ENCODE results near the gene ADCY7. TPM values are rescaled to one million over a fixed set of nuclear protein-coding genes. Genes with fewer than 3 reads are reported as not detected.

Gene ADCY7
- total and polyA plus RNA-seq, 2 of the 4 experiments (the other 2 are of a cell fraction) = 15.2 to 17.1 TPM

GRCh38 chr16:50280932-50281331 lies 14.6 kb downstream of the ADCY7 start:
- Histone ChIP-seq H3K27me3 (ENCODE audit: control insufficient read depth, insufficient read depth, low read length) (no peaks in the 10 kb centered on the region), H3K4me1 (ENCODE audit: control insufficient read depth, insufficient read depth, low read length) (0 out of 2 replicates have a peak, but pooled peaks cover 4% of the 10 kb centered on the region), H3K56ac (ENCODE audit: extremely low read depth, insufficient read depth, low read length) (no peak overlapping the region), H4K8ac (ENCODE audit: low read depth in 2 of 2, low read length in 2 of 2) (no peak overlapping the region), H3K27ac (ENCODE audit: insufficient read depth, low read length) (no peak overlapping the region), H3K9me3 (ENCODE audit: control insufficient read depth, insufficient read depth, low read length) (0 out of 2 replicates have a peak, but pooled peaks cover 2% of the 10 kb centered on the region), H2BK5ac (ENCODE audit: low read depth, low read length, poor library complexity, severe bottlenecking) (no peak overlapping the region), H3K4me2 (ENCODE audit: low read depth, low read length) (no peak overlapping the region), H4K91ac (ENCODE audit: insufficient read depth, low read depth, low read length) (no peak overlapping the region), H3K9me1 (ENCODE audit: insufficient read depth, low read length) (no peaks in the 10 kb centered on the region), H2AK9ac (replicated peaks; ENCODE audit: low read depth, low read length, poor library complexity) (no peak overlapping the region), H3K18ac (ENCODE audit: low read depth, low read length) (no peak overlapping the region), H4K5ac (ENCODE audit: low read depth, low read length) (no peak overlapping the region), H3K4me3 (ENCODE audit: insufficient read depth, low read depth, low read length) (no peak overlapping the region), H2AK5ac (ENCODE audit: low read depth, low read length) (no peak overlapping the region), H3K9ac (ENCODE audit: low read depth, low read length) (no peak overlapping the region), H2AFZ (replicated peaks; ENCODE audit: low read length, poor library complexity) (no peak overlapping the region), H3K79me1 (ENCODE audit: low read depth in 1 of 2, low read length in 2 of 2) (peaks cover 0 to 16% of the 10 kb centered on the region in 2 experiments; a peak in 2 of 4 replicates), H3K36me3 (ENCODE audit: control insufficient read depth, insufficient read depth, low read length) (no peaks in the 10 kb centered on the region), H2BK120ac (ENCODE audit: low read depth, low read length) (no peak overlapping the region), H2BK20ac (ENCODE audit: low read depth, low read length) (no peak overlapping the region), H3K23ac (ENCODE audit: low read depth, low read length) (no peak overlapping the region), H4K20me1 (ENCODE audit: insufficient read depth, low read length) (peaks cover 32% of the 10 kb centered on the region), H3K4ac (ENCODE audit: low read depth, low read length) (no peak overlapping the region), H3K14ac (replicated peaks; ENCODE audit: low read depth, low read length) (no peak overlapping the region), H2BK15ac (ENCODE audit: low read depth, low read length) (no peak overlapping the region)
- ATAC-seq (ENCODE audit: low read depth) = no peak
- ChIA-PET POLR2A (ENCODE audit: unreplicated experiment) (no interaction called here), CTCF (no interaction called here)
- no TSS peak for BruUV-seq (replicated peaks)
- DNase-seq = no peak
- TF ChIP-seq RFX5 (IDR thresholded peaks at IDR 0.05; ENCODE audit: low read depth, low read length) (no peak), SMC3 (IDR thresholded peaks at IDR 0.05; ENCODE audit: low read depth, low read length) (no peak), MAFK (IDR thresholded peaks at IDR 0.05; ENCODE audit: low read depth, low read length) (no peak), CEBPB (IDR thresholded peaks at IDR 0.05; ENCODE audit: low read depth, low read length) (no peak), ELK1 (IDR thresholded peaks at IDR 0.05; ENCODE audit: borderline replicate concordance, low read depth, low read length) (no peak), CHD1 (IDR thresholded peaks at IDR 0.05; ENCODE audit: low read depth, low read length) (no peak), USF2 (IDR thresholded peaks at IDR 0.05; ENCODE audit: low read depth, low read length) (no peak), RCOR1 (IDR thresholded peaks at IDR 0.05; ENCODE audit: insufficient replicate concordance, low read length) (no peak), NFE2L2 (IDR thresholded peaks at IDR 0.05; ENCODE audit: low read depth, low read length) (no peak), POLR2A (IDR thresholded peaks at IDR 0.05; ENCODE audit: low read depth, low read length) (no peak)
- TF ChIP-seq, protein P1, sequence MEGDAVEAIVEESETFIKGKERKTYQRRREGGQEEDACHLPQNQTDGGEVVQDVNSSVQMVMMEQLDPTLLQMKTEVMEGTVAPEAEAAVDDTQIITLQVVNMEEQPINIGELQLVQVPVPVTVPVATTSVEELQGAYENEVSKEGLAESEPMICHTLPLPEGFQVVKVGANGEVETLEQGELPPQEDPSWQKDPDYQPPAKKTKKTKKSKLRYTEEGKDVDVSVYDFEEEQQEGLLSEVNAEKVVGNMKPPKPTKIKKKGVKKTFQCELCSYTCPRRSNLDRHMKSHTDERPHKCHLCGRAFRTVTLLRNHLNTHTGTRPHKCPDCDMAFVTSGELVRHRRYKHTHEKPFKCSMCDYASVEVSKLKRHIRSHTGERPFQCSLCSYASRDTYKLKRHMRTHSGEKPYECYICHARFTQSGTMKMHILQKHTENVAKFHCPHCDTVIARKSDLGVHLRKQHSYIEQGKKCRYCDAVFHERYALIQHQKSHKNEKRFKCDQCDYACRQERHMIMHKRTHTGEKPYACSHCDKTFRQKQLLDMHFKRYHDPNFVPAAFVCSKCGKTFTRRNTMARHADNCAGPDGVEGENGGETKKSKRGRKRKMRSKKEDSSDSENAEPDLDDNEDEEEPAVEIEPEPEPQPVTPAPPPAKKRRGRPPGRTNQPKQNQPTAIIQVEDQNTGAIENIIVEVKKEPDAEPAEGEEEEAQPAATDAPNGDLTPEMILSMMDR (conservative IDR thresholded peaks at IDR 0.05; ENCODE audit: low read depth, low read length) = no peak
- dilution Hi-C loops (cut with HindIII; ENCODE audit: low sequenced_read_pairs, unreplicated experiment) (no loop called here), in situ Hi-C loops (cut with MboI; ENCODE audit: low sequenced_read_pairs) (no loop called here), intact Hi-C loops (cut with micrococcal nuclease) (no loop called here)
- WGBS, 2 experiments (ENCODE audit: extremely low coverage in 2 of 2, insufficient read length in 1 of 2) = 96% methylated on average over 3 of the region's 5 CpGs; no CpG with 5 or more reads in 1 of the 2 experiments

Data from IMR-90 (cell line).